ENCODE data around the gene KCNIP3. TPM values are rescaled to one million over a fixed set of nuclear protein-coding genes. Genes with fewer than 3 reads are reported as not detected.

KCNIP3 gene
- total and polyA plus RNA-seq, 4 donors: 1.8 to 2.7 (median 2.1) TPM

DNA sequence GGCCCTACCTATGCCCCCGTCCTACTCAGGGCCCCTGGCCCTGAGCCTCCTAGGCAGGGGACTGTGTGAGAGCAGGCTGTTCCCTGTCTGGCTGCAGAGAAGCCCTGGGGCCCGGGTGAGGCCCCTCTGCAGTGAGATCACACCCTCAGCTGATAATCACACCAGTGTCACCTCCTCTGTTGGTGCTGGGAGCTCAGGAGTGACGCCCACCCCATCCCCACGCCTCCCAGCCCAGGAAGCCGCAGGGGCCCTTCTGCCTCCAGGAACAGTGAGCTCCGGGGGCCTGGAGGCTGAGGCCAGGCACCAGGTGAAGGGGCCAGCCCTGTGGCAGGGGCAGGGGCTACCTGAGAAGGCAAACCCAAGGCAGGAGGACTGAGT lies 20.0 kb downstream of the KCNIP3 start:
- no peak for ATAC-seq (ENCODE audit: insufficient read depth, low FRiP score)
- Histone ChIP-seq H3K4me1 (ENCODE audit: control insufficient read depth in 5 of 5, insufficient read depth in 5 of 5, low read length in 5 of 5) (no peaks in the 10 kb centered on the region), H3K9ac (ENCODE audit: insufficient read depth in 1 of 2, low read length in 2 of 2) (no peak overlapping the region), H3K4me3 (no peak overlapping the region), H3K27me3 (ENCODE audit: control insufficient read depth in 3 of 3, insufficient read depth in 3 of 3, low read length in 2 of 3) (no peaks in the 10 kb centered on the region), H3K9me3 (ENCODE audit: control insufficient read depth in 4 of 4, insufficient read depth in 3 of 4, low read length in 3 of 4) (no peaks in the 10 kb centered on the region), H3K36me3 (ENCODE audit: control insufficient read depth in 4 of 4, insufficient read depth in 4 of 4, low read length in 4 of 4) (no peaks in the 10 kb centered on the region), H3K27ac (ENCODE audit: low read depth in 1 of 2, low read length in 1 of 2) (no peak overlapping the region)
- TF ChIP-seq, protein P1, sequence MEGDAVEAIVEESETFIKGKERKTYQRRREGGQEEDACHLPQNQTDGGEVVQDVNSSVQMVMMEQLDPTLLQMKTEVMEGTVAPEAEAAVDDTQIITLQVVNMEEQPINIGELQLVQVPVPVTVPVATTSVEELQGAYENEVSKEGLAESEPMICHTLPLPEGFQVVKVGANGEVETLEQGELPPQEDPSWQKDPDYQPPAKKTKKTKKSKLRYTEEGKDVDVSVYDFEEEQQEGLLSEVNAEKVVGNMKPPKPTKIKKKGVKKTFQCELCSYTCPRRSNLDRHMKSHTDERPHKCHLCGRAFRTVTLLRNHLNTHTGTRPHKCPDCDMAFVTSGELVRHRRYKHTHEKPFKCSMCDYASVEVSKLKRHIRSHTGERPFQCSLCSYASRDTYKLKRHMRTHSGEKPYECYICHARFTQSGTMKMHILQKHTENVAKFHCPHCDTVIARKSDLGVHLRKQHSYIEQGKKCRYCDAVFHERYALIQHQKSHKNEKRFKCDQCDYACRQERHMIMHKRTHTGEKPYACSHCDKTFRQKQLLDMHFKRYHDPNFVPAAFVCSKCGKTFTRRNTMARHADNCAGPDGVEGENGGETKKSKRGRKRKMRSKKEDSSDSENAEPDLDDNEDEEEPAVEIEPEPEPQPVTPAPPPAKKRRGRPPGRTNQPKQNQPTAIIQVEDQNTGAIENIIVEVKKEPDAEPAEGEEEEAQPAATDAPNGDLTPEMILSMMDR (IDR thresholded peaks at IDR 0.05; ENCODE audit: control extremely low read depth, extremely low read depth): no peak
- WGBS, 2 donors: 66 to 90% methylated on average over 5 to 6 of the region's 6 CpGs
- DNase-seq: no peak

DNA sequence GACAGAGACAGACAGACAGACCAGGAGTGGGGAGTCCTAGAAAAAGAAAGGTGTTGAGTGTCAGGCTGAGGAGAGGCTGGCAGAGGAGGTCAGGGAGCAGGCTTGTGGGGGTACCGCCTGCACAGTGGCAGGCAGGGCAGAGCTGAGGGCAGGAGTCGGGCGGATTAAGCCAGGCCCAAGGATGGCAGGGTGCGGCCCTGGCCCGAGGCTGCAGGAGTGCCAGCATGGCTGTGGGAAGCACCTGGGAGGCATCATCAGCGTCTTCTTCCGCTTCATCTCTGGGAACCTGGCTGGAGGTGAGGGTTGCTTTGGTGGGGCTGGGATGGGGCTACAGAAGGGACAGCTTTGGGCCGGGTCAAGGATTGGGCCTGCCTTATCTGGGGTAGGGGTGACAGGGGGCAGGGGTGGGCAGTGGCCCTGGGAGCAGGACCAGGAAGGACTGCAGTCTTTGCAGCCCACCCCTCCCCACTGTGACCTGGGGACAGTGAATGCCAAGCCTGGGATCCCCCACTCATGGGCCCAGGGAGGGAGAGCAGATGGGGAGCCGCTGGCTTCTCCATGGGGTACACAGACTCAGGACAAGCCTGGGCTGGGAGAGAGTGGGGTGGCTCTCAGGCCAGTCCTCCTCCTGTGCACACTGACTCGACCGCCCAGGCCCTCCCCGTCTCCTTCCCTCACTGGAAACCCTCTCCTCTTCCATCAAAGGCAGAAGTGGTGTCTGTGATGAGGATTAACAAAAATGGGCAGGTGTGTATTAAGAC lies 20.7 kb downstream of the KCNIP3 start:
- H3K27ac ChIP-seq (ENCODE audit: low read depth in 1 of 2, low read length in 1 of 2): no peak overlapping the region
- H3K4me1 ChIP-seq (ENCODE audit: control insufficient read depth in 5 of 5, insufficient read depth in 5 of 5, low read length in 5 of 5): no peaks in the 10 kb centered on the region
- H3K9me3 ChIP-seq (ENCODE audit: control insufficient read depth in 4 of 4, insufficient read depth in 3 of 4, low read length in 3 of 4): no peaks in the 10 kb centered on the region
- no peaks in the 10 kb centered on the region for H3K27me3 ChIP-seq (ENCODE audit: control insufficient read depth in 3 of 3, insufficient read depth in 3 of 3, low read length in 2 of 3)
- no peak for ATAC-seq (ENCODE audit: insufficient read depth, low FRiP score)
- TF ChIP-seq, protein P1 (IDR thresholded peaks at IDR 0.05; ENCODE audit: control extremely low read depth, extremely low read depth): no peak
- H3K9ac ChIP-seq (ENCODE audit: insufficient read depth in 1 of 2, low read length in 2 of 2): no peak overlapping the region
- no peak overlapping the region for H3K4me3 ChIP-seq
- DNase-seq: no peak
- WGBS, 2 donors: 87 to 94% methylated on average over 12 of the region's 12 CpGs
- H3K36me3 ChIP-seq (ENCODE audit: control insufficient read depth in 4 of 4, insufficient read depth in 4 of 4, low read length in 4 of 4): no peaks in the 10 kb centered on the region

DNA sequence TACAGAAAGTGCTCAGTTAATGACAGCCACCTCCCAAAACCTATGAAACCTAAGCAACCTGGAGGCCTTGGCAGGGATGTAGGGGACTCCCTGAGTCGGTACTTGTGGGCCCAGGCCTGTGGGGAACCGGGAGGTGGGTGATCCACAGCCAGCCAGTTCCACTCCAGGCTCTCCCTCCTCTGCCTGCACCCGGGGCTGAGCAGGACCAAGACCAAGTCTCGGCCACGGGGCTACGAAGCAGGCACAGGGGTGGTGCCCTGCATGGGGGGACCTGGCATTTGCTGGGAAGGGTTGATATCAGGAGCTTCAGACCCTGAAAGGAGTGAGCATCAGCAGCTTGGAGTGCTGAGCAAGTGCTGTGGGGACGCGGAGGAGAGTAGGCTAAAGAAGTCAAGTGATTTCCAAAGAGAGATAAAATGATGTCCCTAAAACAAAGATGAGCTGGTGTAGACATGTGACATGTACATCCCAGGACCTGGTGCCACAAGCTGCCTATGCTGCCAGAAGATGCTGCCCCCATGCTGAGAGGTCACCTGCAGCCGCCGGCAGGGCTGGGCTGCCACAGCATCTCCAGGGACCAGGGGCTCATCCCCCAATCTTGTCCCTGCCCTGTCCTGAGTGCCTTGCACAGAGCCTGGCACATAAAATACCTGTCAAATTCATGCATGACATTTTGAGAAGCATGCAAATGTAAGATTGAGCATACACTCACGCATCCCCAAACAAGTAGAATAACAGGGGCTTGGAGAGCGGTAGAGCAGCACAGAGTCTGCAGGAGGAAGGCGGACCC lies 21.5 kb downstream of the KCNIP3 start:
- H3K36me3 ChIP-seq (ENCODE audit: control insufficient read depth in 4 of 4, insufficient read depth in 4 of 4, low read length in 4 of 4): no peaks in the 10 kb centered on the region
- TF ChIP-seq, protein P1 (IDR thresholded peaks at IDR 0.05; ENCODE audit: control extremely low read depth, extremely low read depth): no peak
- no peak for DNase-seq
- WGBS, 2 donors: 80 to 83% methylated on average over 13 of the region's 13 CpGs
- no peak overlapping the region for H3K9ac ChIP-seq (ENCODE audit: insufficient read depth in 1 of 2, low read length in 2 of 2)
- H3K9me3 ChIP-seq (ENCODE audit: control insufficient read depth in 4 of 4, insufficient read depth in 3 of 4, low read length in 3 of 4): no peaks in the 10 kb centered on the region
- no peak overlapping the region for H3K4me3 ChIP-seq
- no peak for ATAC-seq (ENCODE audit: insufficient read depth, low FRiP score)
- no peak overlapping the region for H3K27ac ChIP-seq (ENCODE audit: low read depth in 1 of 2, low read length in 1 of 2)
- no peaks in the 10 kb centered on the region for H3K27me3 ChIP-seq (ENCODE audit: control insufficient read depth in 3 of 3, insufficient read depth in 3 of 3, low read length in 2 of 3)
- no peaks in the 10 kb centered on the region for H3K4me1 ChIP-seq (ENCODE audit: control insufficient read depth in 5 of 5, insufficient read depth in 5 of 5, low read length in 5 of 5)
